Activated CD4-positive, alpha-beta T cell treated with anti-CD3 and anti-CD28 coated beads for 36 hours (primary cell): ENCODE data around the gene TWNK. TPM values are rescaled to one million over a fixed set of nuclear protein-coding genes. Genes with fewer than 3 reads are reported as not detected.
A peak's percentile ranks its signal among the peaks of the same experiment; 100 is the strongest.

Experiments used
- ATAC-seq: fragments of 200-7000 bp; cut with Tn5 transposase; one replicate; pipeline ENCODE4 v1.10.0; 2021; ENCODE audit warnings: mild to moderate bottlenecking, moderate library complexity
- CTCF ChIA-PET: fragments of 350-600 bp; sonication (Branson Sonifier 250); formaldehyde crosslinking; loops from one replicate; lab custom pipeline; 2021; ENCODE audit warnings: antibody characterized with exemption; lab: Charles Lee
- POLR2A ChIA-PET: fragments of 350-600 bp; sonication (Branson Sonifier 250); formaldehyde crosslinking; loops from one replicate; lab custom pipeline; 2021; ENCODE audit warnings: antibody characterized with exemption, inconsistent platforms; lab: Charles Lee
- DNase-seq: peaks from one replicate; pipeline ENCODE4 v3.0.0-alpha.2; 2020
- H3K27ac Mint-ChIP-seq: one replicate; pipeline ENCODE4 v1.8.0; 2021; ENCODE audit warnings: mixed read lengths
- H3K27me3 Mint-ChIP-seq: one replicate; pipeline ENCODE4 v1.8.0; 2021; ENCODE audit warnings: mixed read lengths
- H3K36me3 Mint-ChIP-seq: one replicate; pipeline ENCODE4 v1.8.0; 2021; ENCODE audit warnings: low read depth, mixed read lengths
- H3K4me1 Mint-ChIP-seq: one replicate; pipeline ENCODE4 v1.8.0; 2021; ENCODE audit warnings: mixed read lengths
- H3K4me3 Mint-ChIP-seq: one replicate; pipeline ENCODE4 v1.8.0; 2021; ENCODE audit warnings: mild to moderate bottlenecking, moderate library complexity, mixed read lengths
- H3K9me3 Mint-ChIP-seq: one replicate; pipeline ENCODE4 v1.8.0; 2021; ENCODE audit warnings: low read depth, mixed read lengths
- intact Hi-C, 2 experiments: fragments of 100-400 bp; cut with DNase I in 1 of 2; cut with micrococcal nuclease in 1 of 2; formaldehyde crosslinking; loops; one replicate each; pipeline versions ENCODE4 v1.14.2 to v1.15.1; 2022 to 2024; cut with DNase I, micrococcal nuclease
- total RNA-seq, 2 experiments: library from RNA; stranded (reverse); gene quantifications; one replicate each; pipeline ENCODE4 v1.2.3, GENCODE V29; 2021

The TWNK gene
- total RNA-seq, result 10 to 100 TPM; 13.8 to 17.9 TPM

DNA sequence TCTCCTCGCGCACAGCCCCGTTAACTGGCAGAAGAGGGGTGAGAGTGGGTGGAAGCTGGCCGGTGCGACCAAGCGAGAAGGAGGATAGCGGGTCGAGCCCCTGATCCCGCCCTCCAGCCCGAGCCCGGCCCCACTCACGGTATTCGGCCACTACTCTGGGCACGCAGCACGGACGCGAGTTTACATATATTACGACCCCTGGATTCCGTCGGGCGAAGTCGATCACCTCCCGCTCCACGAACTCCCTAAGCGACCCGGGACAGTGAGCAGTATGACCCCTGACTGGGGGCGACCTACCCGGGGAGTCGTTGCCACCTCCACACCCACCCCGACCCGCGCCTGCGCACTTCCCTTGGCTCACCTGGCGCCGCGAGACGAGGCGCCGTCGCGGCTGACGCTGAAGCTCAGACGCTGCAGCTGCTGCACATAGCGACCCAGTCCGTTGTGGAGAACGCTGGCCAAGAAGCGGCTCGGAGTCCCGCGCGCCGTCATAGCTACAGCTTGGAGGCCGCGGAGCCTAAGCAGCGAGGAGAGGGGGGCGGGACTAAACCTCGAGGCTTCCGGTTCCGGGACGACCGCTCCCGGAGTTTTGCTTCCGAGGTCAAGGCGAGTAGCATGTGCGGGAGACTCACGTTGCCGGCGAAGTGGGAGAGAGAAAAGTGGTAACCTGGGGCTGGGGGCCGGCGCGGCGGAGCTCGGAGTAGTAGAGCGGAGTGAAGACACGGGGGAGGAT is at the start of gene TWNK, which contains the start of gene MRPL43:
TSS of gene TWNK (plus strand) at position 592 of the 733 bp plus-strand sequence. CDS start 668 bp downstream, outside the sequence.
TSS of gene MRPL43 (minus strand) at position 546 of the 733 bp plus-strand sequence. CDS start at position 492, 54 bp downstream.
- peak; percentile 93 for DNase-seq
- POLR2A ChIA-PET, result no interaction called here
- Mint-ChIP-seq H3K9me3 (no peaks in the 10 kb centered on the region), H3K27me3 (no peaks in the 10 kb centered on the region), H3K36me3 (peaks cover 40% of the 10 kb centered on the region), H3K27ac (peak within 1 kb of the TSS; percentile 94), H3K4me3 (peak within 1 kb of the TSS; percentile 100), H3K4me1 (peaks cover 43% of the 10 kb centered on the region)
- intact Hi-C loops, result loop anchor here (1.0 kb wide), 9 partner anchors 10 to 601 kb away; partner anchors contain the start of genes PDZD7 (in 2 of the 2), SFXN3 (in 2 of the 2), SLF2 (in 2 of the 2) and DPCD (in 1 of the 2)
- ATAC-seq, result peak; percentile 98
- CTCF ChIA-PET, result interaction anchor here (0.6 to 4.7 kb wide), 8 partner anchors 10 to 854 kb away, joined by 3 to 42 read pairs (median 3); partner anchors contain the start of genes LZTS2 and SEMA4G

DNA sequence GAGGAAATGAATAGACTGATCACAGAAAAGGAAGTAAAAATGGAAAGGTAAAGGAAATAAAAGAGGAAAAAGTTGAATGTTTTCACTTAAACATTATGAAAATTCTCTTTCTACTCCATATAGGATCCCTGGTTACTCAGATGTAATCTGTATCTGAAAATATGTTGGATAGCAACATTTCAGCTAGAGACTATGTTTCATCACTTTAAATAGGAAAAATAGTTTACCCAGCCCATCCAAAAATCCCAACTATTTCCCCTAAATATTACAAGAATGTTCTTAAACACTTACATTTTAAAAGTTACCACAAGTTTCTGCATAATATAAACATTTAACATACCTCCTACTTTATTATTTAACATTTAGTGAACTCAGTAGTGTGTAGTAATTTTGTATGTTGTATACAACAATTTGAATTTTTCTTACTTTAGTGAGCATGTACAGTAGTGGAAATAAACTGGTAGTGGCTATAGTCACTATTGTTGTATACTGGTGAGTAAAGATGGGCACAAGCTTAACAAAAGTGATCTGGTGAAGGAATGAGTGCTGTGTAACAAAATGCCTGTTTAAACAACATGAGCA is 47.5 kb upstream of the TWNK start:
- H3K4me3 Mint-ChIP-seq, result no peak overlapping the region
- CTCF ChIA-PET, result interaction anchor here (1.4 kb wide), 1 partner anchor 12 kb away, joined by 4 read pairs; no protein-coding TSS in a partner anchor
- no peak overlapping the region for H3K27ac Mint-ChIP-seq
- intact Hi-C loops, result no loop called here
- no peak for ATAC-seq
- DNase-seq, result no peak
- H3K27me3 Mint-ChIP-seq, result no peaks in the 10 kb centered on the region
- H3K36me3 Mint-ChIP-seq, result peaks cover 41% of the 10 kb centered on the region
- H3K9me3 Mint-ChIP-seq, result no peaks in the 10 kb centered on the region
- POLR2A ChIA-PET, result no interaction called here
- H3K4me1 Mint-ChIP-seq, result peaks cover 14% of the 10 kb centered on the region

DNA sequence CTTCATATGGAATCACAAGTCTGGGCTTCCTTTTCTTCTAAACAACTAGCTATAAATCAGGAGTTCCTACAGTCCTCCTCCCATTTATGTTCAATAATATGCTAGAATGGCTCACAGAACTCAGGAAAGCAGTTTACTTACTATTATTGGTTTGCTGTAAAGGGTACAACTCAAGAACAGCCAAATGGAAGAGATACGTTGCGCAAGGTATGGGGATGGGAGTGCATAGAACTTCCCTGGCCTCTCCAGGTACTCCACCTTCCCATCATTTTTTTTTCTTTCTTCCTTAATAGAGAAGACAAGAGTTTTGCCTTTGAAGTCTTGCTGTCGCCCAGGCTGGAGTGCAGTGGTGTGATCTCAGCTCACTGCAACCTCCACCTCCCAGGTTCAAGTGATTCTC is 45.1 kb upstream of the TWNK start:
- Mint-ChIP-seq H3K4me3 (no peak overlapping the region), H3K9me3 (no peaks in the 10 kb centered on the region), H3K36me3 (peaks cover 55% of the 10 kb centered on the region), H3K27me3 (no peaks in the 10 kb centered on the region), H3K27ac (no peak overlapping the region), H3K4me1 (peaks cover 14% of the 10 kb centered on the region)
- DNase-seq (no peak), ATAC-seq (no peak)
- CTCF ChIA-PET, result interaction anchor here (1.0 kb wide), 1 partner anchor 8 kb away, joined by 5 read pairs; no protein-coding TSS in a partner anchor
- POLR2A ChIA-PET, result no interaction called here
- intact Hi-C loops, result no loop called here

DNA sequence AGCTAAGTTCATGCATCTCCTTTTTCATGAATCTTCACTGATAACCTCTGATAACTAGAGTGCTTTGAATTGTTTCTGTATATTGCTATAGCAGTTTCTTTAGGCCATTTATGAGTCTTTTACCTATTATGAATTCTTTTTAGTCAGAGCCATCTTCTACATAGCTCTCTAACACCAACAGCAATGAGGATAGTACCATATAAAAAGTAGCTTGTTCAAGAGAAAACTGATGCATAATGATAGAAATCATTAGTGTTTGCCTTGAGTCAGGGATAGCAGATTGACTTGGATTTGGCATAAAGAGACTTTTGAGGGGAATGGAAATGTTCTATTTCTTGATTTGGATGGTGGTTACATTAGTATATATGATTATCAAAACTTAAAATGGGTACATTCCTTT is 43.8 kb upstream of the TWNK start:
- intact Hi-C loops, result no loop called here
- Mint-ChIP-seq H3K36me3 (peaks cover 53% of the 10 kb centered on the region), H3K27me3 (no peaks in the 10 kb centered on the region), H3K4me3 (peak overlapping the region; percentile 43), H3K4me1 (peaks cover 14% of the 10 kb centered on the region), H3K9me3 (no peaks in the 10 kb centered on the region), H3K27ac (peak overlapping the region; percentile 72)
- POLR2A ChIA-PET, result interaction anchor here (0.7 kb wide), 1 partner anchor 13 kb away, joined by 3 read pairs; no protein-coding TSS in a partner anchor
- CTCF ChIA-PET, result interaction anchor here (0.8 to 2.0 kb wide), 6 partner anchors 9 to 152 kb away, joined by 3 to 8 read pairs (median 4); partner anchors contain the start of gene SLF2
- ATAC-seq (peak; percentile 66), DNase-seq (no peak)

DNA sequence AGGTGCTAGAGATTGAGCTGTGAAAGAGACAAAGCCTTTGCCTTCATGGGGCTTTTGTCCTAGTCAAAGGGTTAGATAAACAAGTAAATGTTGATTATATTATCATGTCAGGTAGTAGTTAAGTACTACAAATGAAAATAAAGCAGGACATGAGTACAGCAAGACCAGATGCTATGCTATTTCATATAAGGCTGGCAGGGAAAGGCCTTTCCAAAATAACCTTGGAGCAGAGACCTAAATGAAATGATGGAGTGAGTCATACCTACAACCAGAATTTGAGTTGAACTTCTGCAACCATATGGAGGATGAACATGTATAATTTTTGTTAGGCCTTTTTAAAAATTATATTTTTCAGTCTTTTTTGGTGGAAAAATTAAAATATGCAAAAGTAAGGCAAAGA is 41.6 kb upstream of the TWNK start:
- POLR2A ChIA-PET, result no interaction called here
- intact Hi-C loops, result no loop called here
- no peak overlapping the region for H3K4me3 Mint-ChIP-seq
- H3K4me1 Mint-ChIP-seq, result peaks cover 14% of the 10 kb centered on the region
- H3K27me3 Mint-ChIP-seq, result no peaks in the 10 kb centered on the region
- DNase-seq (no peak), ATAC-seq (no peak)
- no peak overlapping the region for H3K27ac Mint-ChIP-seq
- no peaks in the 10 kb centered on the region for H3K9me3 Mint-ChIP-seq
- CTCF ChIA-PET, result interaction anchor here (0.6 to 1.2 kb wide), 4 partner anchors 9 to 342 kb away, joined by 3 read pairs; no protein-coding TSS in a partner anchor
- peaks cover 49% of the 10 kb centered on the region for H3K36me3 Mint-ChIP-seq

DNA sequence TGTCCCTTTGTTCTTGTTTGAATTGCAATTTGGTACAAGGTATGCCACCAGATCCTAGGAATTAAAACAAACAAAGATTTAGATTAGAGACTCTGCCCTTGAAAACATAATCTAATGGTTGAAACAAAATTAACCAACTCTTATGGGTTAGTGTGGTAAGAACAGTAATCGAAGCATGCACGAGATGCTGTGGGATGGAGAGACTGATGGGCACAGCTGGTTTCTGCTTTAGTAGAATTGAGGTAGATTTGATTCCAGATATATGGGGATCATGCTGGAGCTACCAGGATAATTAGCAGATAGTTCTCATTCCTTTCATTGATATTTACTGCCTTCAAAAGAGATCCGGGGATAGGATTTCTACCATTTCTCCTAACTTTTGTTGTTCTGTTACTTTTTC is 38.4 kb upstream of the TWNK start:
- Mint-ChIP-seq H3K4me3 (no peak overlapping the region), H3K9me3 (no peaks in the 10 kb centered on the region), H3K36me3 (peaks cover 37% of the 10 kb centered on the region), H3K4me1 (peaks cover 4% of the 10 kb centered on the region), H3K27me3 (no peaks in the 10 kb centered on the region), H3K27ac (no peak overlapping the region)
- ATAC-seq (no peak), DNase-seq (no peak)
- POLR2A ChIA-PET, result no interaction called here
- CTCF ChIA-PET, result no interaction called here
- intact Hi-C loops, result no loop called here

DNA sequence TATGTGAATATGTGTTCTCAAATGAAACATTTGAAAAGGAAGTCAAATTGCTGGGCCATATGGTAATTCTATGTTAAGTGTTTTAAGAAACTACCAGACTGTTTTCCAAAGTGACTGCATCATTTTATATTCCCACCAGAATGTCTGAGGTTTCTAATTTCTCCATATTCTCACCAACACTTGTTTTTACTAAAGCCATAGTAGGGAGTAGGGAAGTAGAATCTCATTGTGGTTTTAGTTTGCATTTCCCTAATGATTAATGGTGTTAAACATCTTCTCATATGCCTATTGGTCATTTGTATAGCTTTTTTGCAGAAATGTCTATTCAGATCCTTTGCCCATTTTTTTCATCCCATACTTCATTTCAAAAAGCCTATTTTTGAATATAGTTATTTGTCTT is 27.1 kb upstream of the TWNK start:
- intact Hi-C loops, result no loop called here
- ChIA-PET CTCF (no interaction called here), POLR2A (no interaction called here)
- Mint-ChIP-seq H3K4me3 (no peak overlapping the region), H3K9me3 (no peaks in the 10 kb centered on the region), H3K36me3 (peaks cover 33% of the 10 kb centered on the region), H3K27me3 (no peaks in the 10 kb centered on the region), H3K27ac (no peak overlapping the region), H3K4me1 (peaks cover 10% of the 10 kb centered on the region)
- DNase-seq (no peak), ATAC-seq (no peak)

DNA sequence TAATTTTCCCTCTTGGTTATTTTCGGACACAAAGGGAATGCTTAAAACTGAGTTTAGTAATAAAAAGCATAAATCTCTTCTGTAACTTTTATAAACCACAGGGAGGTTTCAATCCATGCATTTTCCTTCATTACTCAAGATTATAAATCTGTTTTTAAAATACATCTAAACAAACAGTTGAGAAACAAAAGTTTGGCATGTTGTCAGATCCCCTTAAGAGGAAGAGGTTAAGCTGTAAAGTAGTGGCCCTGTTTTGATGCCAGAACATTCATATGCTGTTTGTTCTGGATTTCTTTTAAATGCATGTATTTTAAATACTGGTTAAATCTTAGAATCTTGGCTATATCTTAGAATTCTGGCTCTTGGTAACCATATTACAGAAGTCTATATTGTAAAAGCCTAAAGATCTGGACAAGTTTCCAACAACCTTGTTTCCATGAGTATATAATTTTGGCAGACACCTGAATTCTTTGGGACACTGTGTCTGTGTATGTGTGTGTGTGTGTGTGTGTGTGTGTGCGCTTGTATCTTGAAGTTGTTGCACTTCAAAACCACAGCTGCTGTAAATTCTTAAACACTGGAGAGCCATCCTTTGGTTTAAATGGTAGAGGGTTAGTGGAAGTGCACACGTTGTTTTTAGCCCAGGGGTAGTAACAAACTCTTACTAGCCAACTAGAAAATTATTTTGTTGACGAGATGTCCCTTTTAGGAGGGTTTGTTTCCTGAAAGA is 24.8 kb upstream of the TWNK start:
- CTCF ChIA-PET, result interaction anchor here (1.6 kb wide), 1 partner anchor 36 kb away, joined by 4 read pairs; no protein-coding TSS in a partner anchor
- H3K4me1 Mint-ChIP-seq, result no peaks in the 10 kb centered on the region
- intact Hi-C loops, result no loop called here

DNA sequence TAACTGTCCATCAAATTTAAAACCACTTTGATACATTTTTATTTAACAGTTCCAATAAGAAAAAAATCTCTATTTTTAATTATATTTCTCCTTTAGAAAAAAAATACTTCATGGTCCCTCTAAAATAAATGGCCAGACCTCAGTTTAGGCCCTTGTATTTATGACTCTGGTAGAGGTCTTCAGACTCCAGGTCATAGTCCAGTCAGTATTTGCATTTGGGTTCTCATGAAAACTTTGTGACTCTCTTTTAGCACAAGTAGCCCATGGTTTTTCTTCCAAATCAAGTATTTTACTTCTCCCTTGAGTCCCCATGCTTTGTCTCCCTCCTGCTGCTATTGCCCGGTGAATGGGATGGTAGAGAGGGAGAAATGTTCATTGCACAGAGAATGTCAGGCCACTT is 23.5 kb upstream of the TWNK start:
- Mint-ChIP-seq H3K4me3 (no peak overlapping the region), H3K27me3 (no peaks in the 10 kb centered on the region), H3K36me3 (peaks cover 27% of the 10 kb centered on the region), H3K27ac (no peak overlapping the region), H3K9me3 (no peaks in the 10 kb centered on the region), H3K4me1 (peaks cover 5% of the 10 kb centered on the region)
- POLR2A ChIA-PET, result no interaction called here
- CTCF ChIA-PET, result no interaction called here
- DNase-seq (no peak), ATAC-seq (no peak)
- intact Hi-C loops, result no loop called here

More for the DNA sequence above, 24.8 kb upstream of the TWNK start:
- POLR2A ChIA-PET, result no interaction called here
- Mint-ChIP-seq H3K36me3 (peaks cover 30% of the 10 kb centered on the region), H3K27me3 (no peaks in the 10 kb centered on the region), H3K9me3 (no peaks in the 10 kb centered on the region), H3K27ac (no peak overlapping the region), H3K4me3 (no peak overlapping the region)
- no peak for DNase-seq
- ATAC-seq, result no peak

DNA sequence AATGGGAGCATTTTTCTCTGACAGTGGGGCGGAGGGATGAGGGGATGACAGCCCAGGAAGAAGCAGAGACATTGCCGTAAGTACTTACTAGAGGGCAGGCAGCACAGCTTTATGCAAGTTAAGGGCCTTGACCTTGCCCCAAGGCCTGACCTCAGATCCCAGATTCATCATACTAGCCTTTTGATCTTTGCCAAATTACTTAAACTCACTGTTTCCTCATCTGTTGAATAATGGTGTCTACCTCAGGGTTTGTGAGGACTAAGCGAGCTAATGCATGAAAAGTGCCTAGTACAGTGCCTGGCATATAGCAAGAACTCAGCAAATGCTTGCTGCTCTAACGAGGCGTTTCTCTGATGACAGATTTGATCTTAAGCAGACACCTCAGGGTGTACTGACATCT is 21.5 kb upstream of the TWNK start:
- CTCF ChIA-PET, result interaction anchor here (0.7 to 1.8 kb wide), 5 partner anchors 9 to 90 kb away, joined by 3 to 8 read pairs (median 4); no protein-coding TSS in a partner anchor

DNA sequence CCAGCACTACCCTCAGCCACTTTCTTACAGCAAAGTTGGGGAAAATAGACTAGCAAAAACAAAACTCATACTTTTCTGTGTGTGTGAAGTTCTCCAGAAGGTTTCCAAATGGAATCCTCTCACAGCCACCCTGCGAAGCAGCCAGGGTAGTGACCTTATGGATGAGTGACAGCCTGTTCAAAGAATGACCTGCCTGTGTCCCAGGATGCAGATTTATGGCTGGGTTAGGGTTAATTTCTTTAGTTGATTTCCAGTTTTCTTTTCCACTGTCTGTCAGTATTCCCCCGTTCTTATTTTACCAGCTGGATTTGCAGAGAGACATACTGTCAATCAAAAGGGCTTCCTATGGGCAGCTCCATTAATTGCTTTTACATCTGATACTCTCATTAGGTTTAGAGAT is 20.5 kb upstream of the TWNK start:
- intact Hi-C loops, result no loop called here
- CTCF ChIA-PET, result interaction anchor here (0.6 to 1.8 kb wide), 4 partner anchors 8 to 175 kb away, joined by 3 to 8 read pairs (median 4); no protein-coding TSS in a partner anchor
- H3K27ac Mint-ChIP-seq, result no peak overlapping the region
- no peak overlapping the region for H3K4me3 Mint-ChIP-seq
- POLR2A ChIA-PET, result no interaction called here
- H3K27me3 Mint-ChIP-seq, result no peaks in the 10 kb centered on the region
- DNase-seq, result no peak
- no peaks in the 10 kb centered on the region for H3K9me3 Mint-ChIP-seq
- peaks cover 13% of the 10 kb centered on the region for H3K4me1 Mint-ChIP-seq
- ATAC-seq, result no peak
- peaks cover 12% of the 10 kb centered on the region for H3K36me3 Mint-ChIP-seq

More for the DNA sequence above, 21.5 kb upstream of the TWNK start:
- no peak overlapping the region for H3K4me3 Mint-ChIP-seq
- H3K4me1 Mint-ChIP-seq, result peaks cover 11% of the 10 kb centered on the region
- POLR2A ChIA-PET, result interaction anchor here (0.6 kb wide), 1 partner anchor 586 kb away, joined by 3 read pairs; no protein-coding TSS in a partner anchor
- DNase-seq (no peak), ATAC-seq (no peak)
- H3K9me3 Mint-ChIP-seq, result no peaks in the 10 kb centered on the region
- peaks cover 16% of the 10 kb centered on the region for H3K36me3 Mint-ChIP-seq
- no peaks in the 10 kb centered on the region for H3K27me3 Mint-ChIP-seq
- intact Hi-C loops, result no loop called here
- no peak overlapping the region for H3K27ac Mint-ChIP-seq
